ENCODE measurements around the gene RABL2A. TPM values are rescaled to one million over a fixed set of nuclear protein-coding genes. Genes with fewer than 3 reads are reported as not detected.
A peak's percentile ranks its signal among the peaks of the same experiment; 100 is the strongest.
"Not testable (repeated sequence)": the region's sequence is repeated elsewhere in the genome, so short reads cannot be mapped to it uniquely, and the experiment has no call there.

RABL2A gene
- total RNA-seq, result 10 to 100 TPM in 1 of 4 donors, 1 to 10 TPM in 3; 4.5 to 10.6 (median 7.4) TPM

DNA sequence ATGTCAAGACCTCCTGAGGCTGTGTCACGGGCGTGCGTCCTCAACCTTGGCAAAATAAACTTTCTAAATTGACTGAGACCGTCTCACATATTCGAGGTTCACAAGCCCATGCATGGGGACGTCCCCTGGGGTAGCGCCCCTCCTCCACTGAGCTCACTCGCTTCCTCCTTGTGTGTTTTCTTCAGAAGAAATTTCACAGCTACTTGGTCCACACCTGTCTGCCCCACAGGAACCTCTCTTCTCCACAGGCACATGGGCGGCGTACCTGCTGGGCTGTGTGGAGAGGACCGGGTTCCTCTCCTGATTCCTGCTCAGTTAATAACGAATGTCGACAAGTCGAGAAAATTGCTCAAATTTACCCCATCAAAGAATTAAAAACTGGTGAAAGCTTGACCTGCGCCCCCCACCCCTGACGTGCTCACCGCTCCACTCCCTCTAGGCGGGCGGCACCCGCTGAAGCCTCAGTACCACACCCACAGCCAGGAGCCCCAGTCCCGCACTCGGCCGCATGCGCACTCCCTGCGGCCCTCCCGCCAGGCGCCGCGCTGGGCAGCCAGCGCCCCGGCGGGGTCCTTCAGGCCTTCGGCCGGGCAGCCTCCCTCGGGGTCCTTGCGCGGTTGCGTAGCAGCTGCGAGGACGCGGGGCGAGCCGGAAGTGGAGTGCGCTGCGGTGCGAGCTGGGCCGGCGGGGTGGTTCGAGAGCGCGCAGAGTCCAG lies at the start of gene RABL2A:
Gene RABL2A (plus strand): TSS at position 651 of the 715 bp plus-strand sequence. CDS start 1,341 bp downstream, outside the sequence.
- DNase-seq (ENCODE audit: low spot score) (peak; percentile 29), ATAC-seq (ENCODE audit: low FRiP score) (peak; percentile 100)

DNA sequence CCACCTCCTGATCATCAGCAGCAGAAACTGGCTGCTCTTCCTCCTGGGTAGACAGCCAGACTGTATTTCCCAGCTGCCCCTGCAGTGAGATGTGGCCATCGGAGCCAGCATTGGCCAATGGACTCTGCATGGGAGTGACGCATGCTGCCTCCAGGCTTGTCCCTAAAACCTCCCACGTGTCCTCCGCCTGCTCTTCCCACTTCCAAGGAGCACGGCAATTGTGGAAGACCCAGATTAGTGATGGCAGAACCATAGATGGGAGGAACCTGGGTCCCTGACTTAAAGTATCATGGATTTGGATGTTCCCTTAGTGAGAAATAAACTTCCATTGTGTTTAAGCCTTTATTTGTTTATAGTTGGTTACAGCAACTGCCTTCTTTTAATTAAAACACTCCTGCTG lies 48.6 kb upstream of the RABL2A start:
- ATAC-seq (ENCODE audit: low FRiP score); DNase-seq (ENCODE audit: low spot score): not testable (repeated sequence)

DNA sequence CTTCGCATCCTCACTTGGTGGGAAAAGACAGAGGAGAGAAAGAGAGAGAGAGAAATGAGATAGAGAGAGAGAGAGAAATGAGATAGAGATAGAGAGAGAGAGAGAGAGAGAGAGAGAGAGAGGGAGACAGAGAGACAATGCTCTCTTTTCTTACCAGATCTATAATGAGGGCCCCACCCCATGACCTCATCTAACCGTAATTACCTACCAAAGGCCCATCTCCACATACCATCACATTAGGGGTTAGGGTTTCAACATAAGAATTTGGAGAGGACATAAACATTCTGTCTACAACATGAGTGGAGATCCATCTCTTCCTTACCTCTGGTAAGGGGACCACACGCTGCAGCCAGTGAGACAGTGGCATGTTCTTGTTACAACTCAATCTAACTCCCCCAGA lies 44.6 kb upstream of the RABL2A start:
- ATAC-seq (ENCODE audit: low FRiP score); DNase-seq (ENCODE audit: low spot score): not testable (repeated sequence)

DNA sequence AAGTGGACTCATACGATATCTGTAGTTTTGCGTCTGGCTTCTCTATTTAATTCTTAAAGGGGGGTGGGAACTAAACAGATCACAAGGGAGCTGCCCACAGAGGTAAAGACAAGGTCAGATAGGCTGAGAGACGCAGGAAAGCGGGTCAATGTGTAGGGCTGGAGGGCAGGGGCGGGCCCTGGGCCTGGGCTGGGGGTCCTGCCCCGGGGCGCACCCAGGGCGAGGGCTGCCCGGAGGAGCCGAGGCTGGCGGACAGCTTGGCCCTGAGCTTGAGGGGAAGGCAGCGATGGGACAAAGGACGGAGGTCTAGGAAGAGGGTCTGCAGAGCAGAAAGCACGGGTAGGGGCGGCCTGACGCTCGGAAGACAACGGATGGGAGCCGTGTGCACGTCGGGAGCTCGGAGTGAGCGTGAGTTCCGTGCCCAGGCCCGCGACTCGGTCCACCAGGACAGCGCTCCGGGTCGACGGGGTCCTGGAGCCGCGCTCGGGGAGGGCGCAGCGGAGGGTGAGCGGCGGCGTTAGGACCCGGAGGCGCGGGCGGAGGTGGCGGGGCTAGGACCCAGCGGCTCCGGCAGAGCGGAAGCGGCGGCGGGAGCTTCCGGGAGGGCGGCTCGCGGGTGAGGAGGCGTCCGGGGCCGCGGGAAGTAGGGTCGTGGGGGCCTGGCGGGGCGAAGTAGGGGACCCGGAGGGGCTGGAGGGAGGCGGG lies 43.4 kb upstream of the RABL2A start:
- ATAC-seq (ENCODE audit: low FRiP score), result not testable (repeated sequence)
- DNase-seq (ENCODE audit: low spot score), result peak; percentile 39

DNA sequence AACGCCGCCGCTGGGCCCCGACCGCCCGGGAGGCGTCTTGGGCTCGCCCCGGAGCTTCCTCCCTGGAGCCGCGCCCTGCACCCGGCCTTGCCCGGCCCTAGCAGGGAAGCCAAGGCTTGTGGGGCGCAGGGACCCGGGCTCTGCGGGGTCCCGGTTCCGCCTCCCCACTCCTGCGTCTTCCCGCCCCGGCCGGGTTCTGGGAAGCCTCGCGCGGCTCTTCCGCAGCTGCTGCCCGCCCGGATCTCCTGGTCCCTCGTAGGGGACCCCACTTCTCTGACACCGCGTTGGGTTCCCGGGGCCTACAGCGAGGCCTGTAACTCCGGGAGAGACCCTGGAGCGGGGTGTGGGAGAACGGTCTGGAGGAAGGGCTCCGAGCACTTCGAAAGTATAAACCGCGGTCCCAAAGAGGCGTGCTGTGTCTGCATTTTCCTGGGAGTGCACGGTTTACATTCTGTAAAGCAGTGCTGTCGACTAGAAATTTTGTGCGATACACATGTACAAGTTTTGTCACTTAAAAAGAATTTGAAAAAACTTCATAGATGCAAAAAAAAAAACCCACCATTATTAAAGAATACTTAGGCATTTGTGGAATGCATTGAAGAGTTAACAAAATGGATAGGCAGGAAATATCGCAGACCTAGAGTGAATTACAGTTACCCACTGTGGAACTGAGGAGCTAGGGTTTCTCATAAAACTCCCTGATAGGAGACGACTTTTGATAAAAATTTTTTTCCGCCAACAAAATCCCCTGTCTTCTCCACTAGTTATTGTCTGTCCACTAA lies 42.6 kb upstream of the RABL2A start:
- not testable (repeated sequence) for ATAC-seq (ENCODE audit: low FRiP score); DNase-seq (ENCODE audit: low spot score)

DNA sequence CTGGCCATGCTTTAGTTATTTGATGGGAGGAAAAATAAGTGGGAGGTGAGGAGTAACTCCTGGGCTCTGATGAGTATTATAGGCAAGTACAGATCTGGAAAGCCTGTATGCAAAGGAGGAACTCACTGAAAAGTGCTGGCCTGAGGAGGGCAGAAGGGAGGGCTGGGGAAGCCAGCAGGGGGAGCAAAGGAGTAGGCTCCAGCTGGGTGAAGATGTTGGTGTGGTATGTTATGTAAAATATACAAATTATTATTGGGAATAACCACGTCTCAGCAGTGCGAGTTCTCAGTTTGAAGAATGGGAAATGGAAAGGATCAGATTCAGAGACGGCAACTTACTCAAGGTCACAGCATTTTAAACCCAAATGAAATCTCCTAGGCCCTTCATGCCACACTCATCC lies 39.9 kb upstream of the RABL2A start:
- DNase-seq (ENCODE audit: low spot score); ATAC-seq (ENCODE audit: low FRiP score): not testable (repeated sequence)

DNA sequence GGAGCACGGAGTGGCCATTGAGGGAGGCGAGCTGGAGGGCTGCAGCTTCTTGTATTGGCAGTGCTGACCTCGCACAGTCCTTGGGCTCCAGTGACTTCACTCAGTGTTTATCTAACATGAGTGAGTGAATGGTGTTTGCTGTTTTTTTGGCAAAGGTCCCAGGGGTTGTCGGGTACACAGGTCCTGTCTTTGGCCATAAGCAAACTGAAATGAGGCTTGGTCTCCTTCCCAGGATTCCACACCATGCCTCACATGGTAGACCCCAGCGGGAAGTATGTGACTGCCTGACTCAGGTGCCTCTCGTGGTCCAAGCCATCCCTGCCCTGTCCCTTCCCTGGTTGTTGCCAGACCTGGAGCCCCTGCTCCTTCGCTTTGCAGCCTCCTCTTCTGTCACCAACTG lies 37.5 kb upstream of the RABL2A start:
- ATAC-seq (ENCODE audit: low FRiP score); DNase-seq (ENCODE audit: low spot score): not testable (repeated sequence)

DNA sequence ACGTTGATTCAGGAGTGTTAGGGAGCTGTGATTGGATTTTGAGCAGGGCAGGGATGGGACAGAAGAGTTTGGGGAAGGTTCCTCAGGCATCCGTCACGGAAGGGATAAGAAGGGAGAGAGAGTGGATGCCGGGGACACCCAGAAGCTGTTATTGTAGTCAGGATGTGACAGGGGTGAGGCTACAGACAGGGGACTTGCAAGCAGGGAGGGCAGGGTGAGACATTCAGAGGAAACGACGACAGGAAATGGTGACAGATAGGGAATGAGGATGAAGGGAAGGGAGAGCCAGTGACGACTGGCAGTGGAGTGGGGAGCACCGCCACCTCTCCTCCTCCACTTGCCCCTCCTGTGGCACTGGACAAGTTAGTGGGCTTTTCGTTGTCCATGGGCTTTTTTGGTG lies 35.1 kb upstream of the RABL2A start:
- DNase-seq (ENCODE audit: low spot score), result not testable (repeated sequence)

DNA sequence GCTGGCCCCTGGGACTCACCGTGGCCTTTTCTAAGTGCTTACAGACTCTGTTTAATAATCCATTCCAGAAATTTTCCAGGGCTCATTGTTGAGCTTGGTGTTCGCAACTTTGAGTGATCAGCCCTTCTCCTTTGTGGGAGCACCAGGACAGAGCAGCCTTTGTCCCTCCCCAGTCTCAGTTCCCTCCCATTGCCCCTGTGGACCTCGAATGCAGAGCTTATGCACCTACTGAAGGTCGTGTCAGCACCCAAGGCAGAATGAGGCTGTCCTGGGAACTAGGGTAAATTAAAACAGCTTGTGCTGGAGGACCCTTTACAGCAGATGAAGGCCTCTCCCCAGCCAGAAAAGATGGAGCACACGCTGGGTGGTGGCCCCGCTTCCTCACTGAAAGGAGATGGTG lies 33.8 kb upstream of the RABL2A start:
- DNase-seq (ENCODE audit: low spot score); ATAC-seq (ENCODE audit: low FRiP score): not testable (repeated sequence)

More for the DNA sequence above, 35.1 kb upstream of the RABL2A start:
- ATAC-seq (ENCODE audit: low FRiP score), result not testable (repeated sequence)

DNA sequence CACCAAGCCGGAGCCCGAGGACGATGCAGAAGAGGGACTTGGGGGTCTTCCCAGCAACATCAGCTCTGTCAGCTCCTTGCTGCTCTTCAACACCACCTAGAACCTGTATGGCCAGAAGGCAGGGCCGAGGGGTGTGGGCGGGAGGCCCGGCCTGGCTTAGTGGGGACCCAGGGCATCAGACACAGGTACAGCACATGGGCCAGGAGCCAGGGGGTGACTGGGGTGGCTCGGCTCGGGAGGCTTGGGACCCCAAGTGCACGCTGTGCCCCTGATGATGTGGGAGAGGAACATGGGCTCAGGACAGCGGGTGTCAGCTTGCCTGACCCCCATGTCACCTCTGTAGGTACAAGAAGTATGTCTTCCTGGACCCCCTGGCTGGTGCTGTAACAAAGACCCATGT lies 31.3 kb upstream of the RABL2A start:
- not testable (repeated sequence) for ATAC-seq (ENCODE audit: low FRiP score); DNase-seq (ENCODE audit: low spot score)

DNA sequence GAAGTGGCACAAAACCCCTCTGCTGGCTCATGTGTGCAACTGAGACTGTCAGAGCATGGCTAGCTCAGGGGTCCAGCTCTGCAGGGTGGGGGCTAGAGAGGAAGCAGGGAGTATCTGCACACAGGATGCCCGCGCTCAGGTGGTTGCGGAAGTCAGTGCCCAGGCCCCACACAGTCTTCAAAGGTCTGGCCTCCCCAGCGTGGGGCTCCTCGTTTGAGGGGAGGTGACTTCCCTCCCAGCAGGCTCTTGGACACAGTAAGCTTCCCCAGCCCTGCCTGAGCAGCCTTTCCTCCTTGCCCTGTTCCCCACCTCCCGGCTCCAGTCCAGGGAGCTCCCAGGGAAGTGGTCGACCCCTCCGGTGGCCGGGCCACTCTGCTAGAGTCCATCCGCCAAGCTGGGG lies 29.9 kb upstream of the RABL2A start:
- ATAC-seq (ENCODE audit: low FRiP score); DNase-seq (ENCODE audit: low spot score): not testable (repeated sequence)

DNA sequence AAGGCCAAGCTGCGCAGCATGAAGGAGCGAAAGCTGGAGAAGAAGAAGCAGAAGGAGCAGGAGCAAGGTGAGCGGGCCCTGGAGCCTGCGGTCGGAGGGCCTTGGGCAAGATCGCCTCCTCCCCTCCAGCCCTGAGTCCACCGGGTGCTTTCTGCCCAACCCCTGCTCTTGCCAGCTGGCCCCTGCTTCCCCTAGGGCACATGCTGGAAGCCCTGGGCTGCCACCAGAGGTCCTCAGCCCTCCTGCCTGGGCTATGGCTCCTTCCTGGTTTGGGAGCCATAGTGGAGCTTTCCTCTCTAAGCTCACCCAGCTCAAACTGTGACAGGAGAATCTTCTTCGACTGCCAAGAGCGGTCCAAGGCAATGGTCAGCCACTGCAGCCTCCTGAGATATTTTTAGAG lies 29.5 kb upstream of the RABL2A start:
- DNase-seq (ENCODE audit: low spot score); ATAC-seq (ENCODE audit: low FRiP score): not testable (repeated sequence)

DNA sequence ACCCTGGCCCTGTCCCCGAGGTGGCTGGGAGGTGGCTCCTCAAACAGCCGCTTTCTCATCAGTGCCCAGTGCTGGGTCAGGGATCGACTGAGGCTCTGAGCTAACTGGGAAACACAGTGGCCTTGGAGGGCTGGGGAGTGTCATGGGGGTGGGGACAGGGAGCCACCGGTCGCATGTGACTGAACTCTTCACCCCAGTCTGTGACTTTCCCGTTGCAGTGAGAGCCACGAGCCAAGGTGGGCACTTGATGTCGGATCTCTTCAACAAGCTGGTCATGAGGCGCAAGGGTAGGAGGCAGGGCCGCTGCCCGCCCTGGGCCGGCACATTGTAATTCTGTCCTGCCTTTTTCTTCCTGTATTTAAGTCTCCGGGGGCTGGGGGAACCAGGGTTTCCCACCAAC lies 28.9 kb upstream of the RABL2A start:
- ATAC-seq (ENCODE audit: low FRiP score); DNase-seq (ENCODE audit: low spot score): not testable (repeated sequence)

DNA sequence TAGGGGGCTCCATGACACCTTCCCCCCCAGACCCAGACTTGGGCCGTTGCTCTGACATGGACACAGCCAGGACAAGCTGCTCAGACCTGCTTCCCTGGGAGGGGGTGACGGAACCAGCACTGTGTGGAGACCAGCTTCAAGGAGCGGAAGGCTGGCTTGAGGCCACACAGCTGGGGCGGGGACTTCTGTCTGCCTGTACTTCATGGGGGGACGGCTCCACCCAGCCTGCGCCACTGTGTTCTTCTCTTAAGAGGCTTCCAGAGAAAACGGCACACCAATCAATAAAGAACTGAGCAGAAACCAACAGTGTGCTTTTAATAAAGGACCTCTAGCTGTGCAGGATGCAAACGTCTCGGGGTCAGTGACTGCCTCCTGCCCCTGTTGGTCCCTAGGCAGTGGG lies 28.3 kb upstream of the RABL2A start:
- DNase-seq (ENCODE audit: low spot score); ATAC-seq (ENCODE audit: low FRiP score): not testable (repeated sequence)

DNA sequence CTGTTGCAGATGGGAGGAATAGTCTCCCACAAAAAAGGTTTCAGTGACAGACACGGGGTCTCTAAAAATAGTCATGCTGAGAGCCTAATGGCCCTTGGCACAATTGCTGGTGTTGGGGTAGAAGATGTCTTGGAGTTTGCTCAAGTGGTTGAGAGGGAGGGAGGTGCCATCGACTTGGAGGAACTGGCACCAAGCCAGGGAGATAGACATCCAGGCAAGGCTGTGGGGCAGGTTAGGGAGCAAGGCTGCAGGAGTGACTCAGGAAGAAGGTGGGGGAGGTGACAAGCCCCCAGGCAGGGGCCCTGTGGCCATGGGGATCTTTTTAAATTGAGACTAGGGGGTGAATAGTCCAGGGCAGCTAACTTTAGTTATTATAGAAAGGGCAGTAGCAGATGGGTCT lies 27.9 kb upstream of the RABL2A start:
- not testable (repeated sequence) for DNase-seq (ENCODE audit: low spot score)

More for the DNA sequence above, 27.9 kb upstream of the RABL2A start:
- not testable (repeated sequence) for ATAC-seq (ENCODE audit: low FRiP score)

Measured in omental fat pad (tissue), 4 donors.